Hematopoietic multipotent progenitor cell treated with erythropoietin and hydrocortisone succinate and interleukin-3 and kit ligand, for 17 days (in vitro differentiated cells): ENCODE results near the gene CCDC88C.
"Not testable (repeated sequence)": the region's sequence is repeated elsewhere in the genome, so short reads cannot be mapped to it uniquely, and the experiment has no call there.

Experiments
- DNase-seq: peaks from one replicate; pipeline ENCODE4 v3.0.0-alpha.2; 2015; ENCODE audit warnings: low spot score

CCDC88C gene, protein sequence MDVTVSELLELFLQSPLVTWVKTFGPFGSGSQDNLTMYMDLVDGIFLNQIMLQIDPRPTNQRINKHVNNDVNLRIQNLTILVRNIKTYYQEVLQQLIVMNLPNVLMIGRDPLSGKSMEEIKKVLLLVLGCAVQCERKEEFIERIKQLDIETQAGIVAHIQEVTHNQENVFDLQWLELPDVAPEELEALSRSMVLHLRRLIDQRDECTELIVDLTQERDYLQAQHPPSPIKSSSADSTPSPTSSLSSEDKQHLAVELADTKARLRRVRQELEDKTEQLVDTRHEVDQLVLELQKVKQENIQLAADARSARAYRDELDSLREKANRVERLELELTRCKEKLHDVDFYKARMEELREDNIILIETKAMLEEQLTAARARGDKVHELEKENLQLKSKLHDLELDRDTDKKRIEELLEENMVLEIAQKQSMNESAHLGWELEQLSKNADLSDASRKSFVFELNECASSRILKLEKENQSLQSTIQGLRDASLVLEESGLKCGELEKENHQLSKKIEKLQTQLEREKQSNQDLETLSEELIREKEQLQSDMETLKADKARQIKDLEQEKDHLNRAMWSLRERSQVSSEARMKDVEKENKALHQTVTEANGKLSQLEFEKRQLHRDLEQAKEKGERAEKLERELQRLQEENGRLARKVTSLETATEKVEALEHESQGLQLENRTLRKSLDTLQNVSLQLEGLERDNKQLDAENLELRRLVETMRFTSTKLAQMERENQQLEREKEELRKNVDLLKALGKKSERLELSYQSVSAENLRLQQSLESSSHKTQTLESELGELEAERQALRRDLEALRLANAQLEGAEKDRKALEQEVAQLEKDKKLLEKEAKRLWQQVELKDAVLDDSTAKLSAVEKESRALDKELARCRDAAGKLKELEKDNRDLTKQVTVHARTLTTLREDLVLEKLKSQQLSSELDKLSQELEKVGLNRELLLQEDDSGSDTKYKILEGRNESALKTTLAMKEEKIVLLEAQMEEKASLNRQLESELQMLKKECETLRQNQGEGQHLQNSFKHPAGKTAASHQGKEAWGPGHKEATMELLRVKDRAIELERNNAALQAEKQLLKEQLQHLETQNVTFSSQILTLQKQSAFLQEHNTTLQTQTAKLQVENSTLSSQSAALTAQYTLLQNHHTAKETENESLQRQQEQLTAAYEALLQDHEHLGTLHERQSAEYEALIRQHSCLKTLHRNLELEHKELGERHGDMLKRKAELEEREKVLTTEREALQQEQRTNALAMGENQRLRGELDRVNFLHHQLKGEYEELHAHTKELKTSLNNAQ (N-terminal part only)

DNA sequence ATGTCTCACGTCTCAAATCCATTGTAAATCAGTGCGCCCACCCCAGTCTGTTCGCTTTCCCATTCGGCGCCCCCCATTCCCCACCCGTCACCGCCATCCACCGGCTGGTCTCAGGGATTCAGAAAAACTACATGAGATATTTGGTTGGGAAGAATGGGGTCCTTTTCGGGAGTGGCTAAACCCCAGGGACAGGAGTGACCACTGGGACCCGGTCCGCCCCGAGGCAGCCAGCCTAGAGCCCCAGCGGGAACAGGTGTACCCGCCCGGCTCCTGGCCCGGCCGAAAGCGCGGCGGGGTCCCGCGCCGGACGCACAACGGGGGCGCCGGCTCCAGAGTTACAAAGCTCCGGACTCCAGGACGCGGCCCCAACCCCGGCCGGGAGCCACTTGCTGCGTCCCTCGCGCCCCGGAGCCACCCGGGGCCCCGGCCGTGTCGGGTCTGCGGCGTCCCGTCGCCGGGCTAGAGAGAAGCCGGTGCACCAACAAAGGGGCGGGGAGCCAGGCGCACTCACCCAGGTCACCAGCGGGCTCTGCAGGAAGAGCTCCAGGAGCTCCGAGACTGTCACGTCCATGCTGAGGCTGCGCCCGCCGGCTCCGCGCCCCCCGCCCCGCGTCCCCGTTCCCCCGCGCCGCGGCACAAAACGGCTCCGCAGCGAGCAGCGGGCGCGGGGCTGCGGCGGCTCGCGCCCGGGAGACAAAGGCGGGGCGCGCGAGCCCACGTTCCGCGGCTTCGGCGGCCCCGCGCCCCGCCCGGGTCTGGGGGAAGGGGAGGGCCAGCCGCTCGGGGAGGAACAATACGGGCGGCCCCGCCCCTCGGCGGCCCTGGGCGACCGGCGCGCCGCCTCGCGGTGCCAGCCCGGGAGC lies at the start of gene CCDC88C:
Gene CCDC88C (minus strand): TSS at position 701 of the 863 bp plus-strand sequence. CDS start 130 bp downstream, at position 571.
- DNase-seq = no peak

DNA sequence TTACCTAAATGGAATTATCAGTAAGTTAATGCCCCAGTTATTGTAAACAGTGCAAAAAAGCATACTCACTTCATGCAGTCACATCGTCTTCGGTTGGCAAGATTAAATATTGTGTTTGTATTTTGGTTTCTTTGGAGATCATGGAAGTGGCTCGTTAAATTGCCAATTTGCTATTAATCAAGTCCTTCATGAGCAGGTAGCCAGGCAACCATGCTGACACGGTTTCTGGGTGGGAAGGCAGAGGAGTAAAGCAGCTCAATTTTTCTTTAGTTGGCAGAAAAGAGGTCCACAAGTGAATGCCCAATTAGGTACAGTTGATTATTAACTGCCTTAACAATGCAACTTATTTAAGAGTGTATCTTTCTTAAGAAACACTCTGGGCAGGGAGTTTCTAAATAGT lies 48.6 kb upstream of the CCDC88C start:
- DNase-seq = no peak

DNA sequence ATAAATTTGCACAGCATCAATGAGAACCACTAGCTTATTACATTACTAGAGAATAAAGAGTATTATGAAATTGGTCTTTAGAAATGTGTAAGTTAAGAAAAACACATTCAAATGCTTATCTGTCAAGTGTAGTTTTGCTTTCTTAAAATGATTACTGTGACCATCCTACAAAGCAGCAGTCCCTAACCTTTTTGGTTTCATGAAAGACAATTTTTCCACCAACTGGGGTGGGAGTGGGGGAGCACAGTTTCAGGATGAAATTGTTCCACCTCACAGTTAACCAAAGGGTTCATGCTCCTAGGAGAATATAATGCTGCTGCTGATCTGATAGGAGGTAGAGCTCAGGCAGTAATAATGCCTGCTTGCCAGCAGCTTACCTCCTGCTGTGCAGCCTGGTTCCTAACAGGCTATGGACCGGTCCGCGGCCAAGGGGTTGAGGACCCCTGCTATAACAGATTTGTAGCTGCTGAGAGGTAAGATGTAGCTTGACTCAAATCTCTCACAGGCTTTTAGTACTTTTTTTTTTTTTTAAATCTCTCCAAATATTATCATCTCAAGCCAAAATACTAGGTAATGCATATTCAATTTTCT lies 47.1 kb upstream of the CCDC88C start:
- DNase-seq = no peak

DNA sequence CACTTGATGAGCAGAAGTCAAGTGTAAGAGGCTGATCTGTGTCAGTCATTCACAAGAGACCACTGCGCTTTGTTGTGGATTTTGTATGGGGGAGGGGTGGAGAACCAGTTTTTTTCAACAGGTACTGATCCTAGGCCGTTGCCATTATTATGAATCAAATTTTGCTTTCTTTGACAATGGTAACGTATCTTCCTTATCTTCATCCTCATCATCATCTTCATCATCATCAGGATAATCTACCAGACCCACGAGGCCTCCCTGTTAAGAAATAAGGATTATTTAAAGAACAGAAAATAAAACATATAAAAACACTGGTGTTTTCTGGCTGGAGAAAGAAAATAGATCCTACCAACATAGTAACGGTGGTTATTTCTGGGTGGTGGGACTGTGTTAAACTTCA lies 41.0 kb upstream of the CCDC88C start:
- no peak for DNase-seq

DNA sequence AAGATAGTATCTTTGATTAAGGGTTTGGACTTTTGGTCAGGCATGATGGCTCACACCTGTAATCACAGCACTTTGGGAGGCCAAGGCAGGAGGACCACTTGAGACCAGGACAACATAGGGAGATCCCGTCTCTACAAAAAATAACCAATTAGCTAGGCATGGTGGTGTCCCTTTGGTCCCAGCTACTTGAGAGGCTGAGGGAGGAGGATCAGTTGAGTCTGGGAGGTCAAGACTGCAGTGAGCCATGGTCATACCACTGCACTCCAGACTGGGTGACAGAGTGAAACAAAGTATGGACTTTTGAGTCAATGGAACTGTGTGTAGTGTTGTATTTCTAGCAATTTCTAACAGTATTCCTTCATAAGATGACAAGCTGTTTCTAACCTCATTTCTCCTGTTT lies 38.7 kb upstream of the CCDC88C start:
- DNase-seq = no peak

DNA sequence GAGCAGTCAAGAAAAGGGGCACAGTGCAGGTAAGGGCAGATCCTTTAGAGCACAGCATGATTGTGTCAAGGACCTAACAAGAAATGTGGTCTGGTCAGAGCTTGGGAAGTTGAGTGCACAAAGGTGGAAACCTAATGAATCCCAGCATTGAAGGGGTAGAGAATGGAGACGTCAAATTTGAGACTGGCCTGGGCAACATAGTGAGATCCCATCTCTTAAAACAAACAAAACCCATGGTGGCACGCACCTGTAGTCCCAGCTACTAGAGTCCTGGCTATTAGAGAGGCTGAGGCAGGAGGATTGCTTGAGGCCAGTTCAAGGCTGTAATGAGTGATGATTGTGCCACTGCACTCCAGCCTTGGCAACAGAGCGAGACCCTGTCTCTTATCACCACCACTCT lies 37.0 kb upstream of the CCDC88C start:
- DNase-seq = no peak

DNA sequence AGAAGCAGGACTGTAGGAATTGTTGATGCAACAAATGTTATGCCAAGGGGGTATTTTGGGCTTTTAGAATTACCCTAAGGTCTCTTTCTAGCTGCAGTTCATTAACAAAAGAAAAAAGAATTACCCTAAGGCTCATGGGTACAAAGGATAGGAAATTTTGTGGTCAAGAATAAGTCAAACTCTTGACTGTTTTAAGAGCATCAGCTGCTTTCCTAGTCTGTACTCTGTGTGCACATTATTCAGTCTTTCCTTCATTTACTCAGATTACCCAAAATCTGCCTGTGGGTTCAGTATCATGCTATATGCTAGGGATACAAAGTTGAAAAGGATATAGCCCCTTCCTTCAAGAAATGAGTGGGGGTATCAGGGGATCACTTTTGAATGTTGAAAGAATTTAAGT lies 36.5 kb upstream of the CCDC88C start:
- no peak for DNase-seq

DNA sequence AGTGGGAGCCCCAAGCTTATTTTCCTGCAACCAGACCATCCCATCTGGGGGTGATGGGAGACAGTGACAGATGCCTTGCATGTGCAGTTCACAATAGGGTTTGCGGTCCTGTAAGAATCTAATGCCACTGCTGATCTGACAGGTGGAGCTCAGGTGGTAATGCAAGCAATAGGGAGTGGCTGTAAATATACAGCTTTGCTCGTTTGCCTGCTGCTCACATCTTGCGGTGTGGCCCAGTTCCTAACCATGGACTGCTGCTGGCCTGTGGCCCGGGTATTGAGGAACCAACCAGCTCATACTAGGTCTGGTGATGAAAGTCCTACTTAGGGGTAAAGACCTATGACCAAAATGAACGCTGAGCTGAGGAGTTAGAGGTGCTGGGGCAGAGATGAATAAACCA lies 36.1 kb upstream of the CCDC88C start:
- no peak for DNase-seq

DNA sequence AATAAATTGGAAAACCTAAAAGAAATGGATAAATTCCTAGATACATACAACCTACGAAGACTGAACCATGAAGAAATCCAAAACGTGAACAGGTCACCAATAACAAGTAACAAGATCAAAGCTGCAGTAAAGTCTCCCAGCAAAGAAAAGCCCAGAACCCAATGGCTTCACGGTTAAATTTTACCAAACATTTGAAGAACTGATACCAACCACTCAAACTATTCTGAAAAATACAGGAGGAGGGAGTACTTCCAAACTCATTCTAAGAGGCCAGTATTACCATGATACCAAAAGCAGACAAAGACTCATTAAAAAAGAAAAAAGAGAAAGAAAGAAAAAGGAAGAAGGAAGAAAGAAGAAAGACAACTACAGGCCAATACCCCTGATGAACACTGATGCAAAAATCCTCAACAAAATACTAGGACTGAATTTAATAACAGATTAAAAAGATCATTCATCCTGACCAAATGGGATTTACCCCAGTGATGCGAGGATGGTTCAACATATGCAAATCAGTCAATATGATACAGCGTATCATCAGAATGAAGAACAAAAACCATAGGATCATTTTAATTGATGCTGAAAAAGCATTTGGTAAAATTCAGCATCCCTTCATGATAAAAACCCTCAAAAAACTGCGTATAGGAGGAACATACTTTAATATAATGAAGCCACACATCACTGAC lies 26.9 kb upstream of the CCDC88C start:
- DNase-seq = no peak

DNA sequence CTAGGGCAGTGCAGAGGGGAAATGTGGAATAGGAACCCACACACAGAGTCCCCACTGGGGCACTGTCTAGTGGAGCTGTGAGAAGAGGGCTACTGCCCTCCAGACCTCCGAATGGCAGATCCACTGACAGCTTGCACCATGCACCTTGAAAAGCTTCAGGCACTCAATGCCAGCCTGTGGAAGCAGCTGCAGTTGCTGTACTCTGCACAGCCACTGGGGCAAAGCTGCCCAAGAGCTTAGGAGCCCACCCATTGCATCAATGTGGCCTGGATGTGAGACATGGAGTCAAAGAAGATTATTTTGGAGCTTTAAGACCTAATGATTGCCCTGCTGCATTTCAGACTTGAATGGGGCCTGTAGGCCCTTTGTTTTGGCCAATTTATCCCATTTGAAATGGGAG lies 21.7 kb upstream of the CCDC88C start:
- DNase-seq = no peak

DNA sequence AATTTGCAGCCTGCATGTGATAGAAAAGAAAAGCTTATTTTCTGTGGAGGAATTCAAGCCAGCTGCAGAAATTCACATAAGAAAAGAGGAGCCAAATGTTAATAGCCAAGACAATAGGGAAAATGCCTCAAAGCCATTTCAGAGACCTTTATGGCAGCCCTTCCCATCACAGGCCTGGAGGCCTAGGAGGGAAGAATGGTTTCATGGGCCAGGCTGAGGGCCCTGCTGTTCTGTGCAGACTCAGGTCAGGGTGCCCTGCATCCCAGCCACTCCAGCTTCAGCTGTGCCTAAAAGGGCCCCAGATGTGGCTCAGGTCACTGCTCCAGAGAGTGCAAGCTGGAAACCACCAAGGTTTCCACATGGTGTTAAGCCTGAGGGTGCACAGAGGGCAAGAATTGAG lies 21.2 kb upstream of the CCDC88C start:
- no peak for DNase-seq

DNA sequence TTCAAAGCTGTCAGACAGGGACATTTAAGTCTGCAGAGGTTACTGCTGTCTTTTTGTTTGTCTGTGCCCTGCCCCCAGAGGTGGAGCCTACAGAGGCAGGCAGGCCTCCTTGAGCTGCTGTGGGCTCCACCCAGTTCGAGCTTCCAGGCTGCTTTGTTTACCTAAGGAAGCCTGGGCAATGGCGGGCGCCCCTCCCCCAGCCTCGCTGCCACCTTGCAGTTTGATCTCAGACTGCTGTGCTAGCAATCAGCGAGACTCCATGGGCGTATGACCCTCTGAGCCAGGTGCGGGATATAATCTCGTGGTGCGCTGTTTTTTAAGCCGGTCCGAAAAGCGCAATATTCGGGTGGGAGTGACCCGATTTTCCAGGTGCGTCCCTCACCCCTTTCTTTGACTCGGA lies 18.6 kb upstream of the CCDC88C start:
- DNase-seq = not testable (repeated sequence)

DNA sequence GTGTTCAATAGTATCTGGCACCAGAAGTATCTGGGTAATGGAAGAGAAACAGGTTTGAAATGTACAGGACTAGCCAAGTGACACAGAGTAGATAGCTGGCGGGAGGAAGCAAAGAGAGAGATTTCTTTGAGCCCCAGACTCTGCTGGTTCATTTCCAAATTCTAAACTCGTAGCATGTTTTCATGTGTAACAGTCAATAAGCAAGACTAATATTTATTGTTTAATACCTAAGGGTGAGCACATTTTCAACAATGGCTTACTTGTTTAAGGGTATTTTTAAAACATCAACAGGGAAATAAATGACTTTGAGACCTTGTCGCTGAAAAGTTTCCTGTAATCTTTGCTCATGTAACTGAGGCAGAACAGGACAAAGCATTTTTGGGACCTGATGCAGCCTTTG lies 11.8 kb upstream of the CCDC88C start:
- DNase-seq = no peak

DNA sequence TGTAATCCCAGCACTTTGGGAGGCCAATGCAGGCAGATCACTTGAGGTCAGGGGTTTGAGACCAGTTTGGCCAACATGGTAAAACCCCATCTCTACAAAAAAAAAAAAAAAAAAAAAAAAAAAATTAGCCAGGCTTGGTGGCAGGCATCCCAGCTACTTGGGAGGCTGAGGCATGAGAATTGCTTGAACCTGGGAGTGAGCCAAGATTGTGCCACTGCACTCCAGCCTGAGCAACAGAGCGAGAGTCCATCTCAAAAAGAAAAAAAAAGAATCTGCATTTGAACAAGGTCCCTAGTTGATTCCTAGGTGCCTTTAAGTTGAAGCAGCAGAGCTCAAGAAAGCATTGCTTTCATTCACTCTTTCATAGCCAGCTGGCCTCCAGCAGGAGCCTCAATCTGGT lies 11.3 kb upstream of the CCDC88C start:
- not testable (repeated sequence) for DNase-seq

DNA sequence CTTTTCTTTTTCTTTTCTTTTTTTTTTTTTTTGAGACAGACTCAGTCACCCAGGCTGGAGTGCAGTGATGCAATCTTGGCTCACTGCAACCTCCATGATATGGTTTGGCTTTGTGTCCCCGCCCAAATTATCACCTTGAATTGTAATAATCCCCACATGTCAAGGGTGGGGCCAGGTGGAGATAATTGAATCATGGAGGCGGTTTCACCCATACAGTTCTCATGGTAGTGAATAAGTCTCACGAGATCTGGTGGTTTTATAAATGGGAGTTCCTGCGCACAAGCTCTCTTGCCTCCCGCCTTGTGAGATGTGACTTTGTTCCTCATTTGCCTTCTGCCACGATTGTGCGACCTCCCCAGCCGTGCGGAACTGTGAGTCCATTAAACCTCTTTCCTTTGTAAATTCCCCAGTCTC lies 7.9 kb upstream of the CCDC88C start:
- DNase-seq = not testable (repeated sequence)

DNA sequence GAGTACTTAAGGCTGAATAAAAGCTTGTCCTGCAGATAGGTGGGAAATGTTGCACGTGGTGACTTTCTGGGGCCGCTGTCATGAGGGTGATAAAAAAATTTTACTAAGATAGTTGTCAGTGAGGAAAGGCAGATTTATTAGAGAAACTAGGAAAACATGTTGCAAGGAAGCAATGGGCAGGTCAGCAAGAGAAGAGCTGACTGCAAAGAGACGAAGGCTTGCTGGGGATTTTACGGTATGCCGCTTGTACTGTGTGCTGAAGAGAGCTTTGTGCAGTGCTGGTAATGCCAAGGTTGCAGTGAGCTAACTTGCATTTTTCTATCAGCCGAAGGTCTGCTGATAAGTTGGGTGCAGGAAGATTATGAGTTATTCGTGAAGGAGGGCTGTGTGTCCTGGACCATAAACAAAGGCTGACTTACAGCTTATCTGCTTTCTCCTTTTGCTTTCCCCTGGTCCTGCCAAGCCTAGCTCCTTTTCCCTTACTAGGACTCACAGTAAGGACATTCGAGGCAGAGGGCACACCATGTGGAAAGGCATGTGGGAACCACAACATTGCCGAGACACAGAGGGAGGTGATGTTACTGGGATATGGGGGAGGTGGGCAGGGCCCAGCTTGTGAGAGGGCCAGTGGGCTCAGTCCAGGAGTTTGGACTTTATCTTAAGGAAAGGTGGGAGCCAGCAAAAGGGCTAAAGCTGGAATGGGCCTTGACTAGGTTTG lies 7.4 kb upstream of the CCDC88C start:
- no peak for DNase-seq

DNA sequence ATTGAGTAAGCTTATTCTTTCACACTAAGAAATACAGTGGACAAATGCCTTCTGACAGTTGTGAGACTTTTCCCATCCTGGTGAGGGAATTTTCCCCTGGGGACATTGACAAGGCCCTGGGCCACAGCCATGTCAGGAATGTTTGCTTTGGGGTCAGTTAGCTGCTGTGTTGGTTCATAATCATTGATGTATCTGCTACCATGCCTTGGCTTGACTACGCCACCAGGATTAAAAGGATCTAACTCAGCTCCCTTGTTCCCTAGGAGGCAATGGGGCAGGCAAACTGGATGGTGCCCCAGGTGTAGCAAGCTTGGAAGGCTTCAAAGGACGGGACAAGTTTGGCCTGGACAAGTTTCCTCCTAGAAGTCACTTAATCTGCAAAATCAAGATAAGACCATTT lies 3.1 kb upstream of the CCDC88C start:
- DNase-seq = no peak

DNA sequence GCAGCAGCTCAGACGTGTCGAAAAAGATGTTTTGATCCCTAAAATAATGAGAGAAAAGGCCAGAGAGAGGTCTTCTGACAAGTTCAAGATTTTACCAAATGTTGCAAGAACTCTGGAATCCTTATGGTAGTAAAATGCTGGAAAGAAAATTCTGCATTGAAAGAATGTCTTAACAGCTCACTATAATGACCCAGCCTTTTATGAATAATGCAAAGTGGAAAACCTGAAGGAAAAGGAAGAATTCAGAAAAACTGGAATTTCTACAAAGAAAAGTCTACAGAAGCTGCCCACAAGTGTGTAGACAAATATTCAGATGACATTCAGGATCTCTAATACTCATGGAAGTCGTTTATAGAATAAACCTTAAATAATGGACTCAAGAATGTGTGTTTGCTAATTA lies 1.8 kb upstream of the CCDC88C start:
- DNase-seq = no peak

DNA sequence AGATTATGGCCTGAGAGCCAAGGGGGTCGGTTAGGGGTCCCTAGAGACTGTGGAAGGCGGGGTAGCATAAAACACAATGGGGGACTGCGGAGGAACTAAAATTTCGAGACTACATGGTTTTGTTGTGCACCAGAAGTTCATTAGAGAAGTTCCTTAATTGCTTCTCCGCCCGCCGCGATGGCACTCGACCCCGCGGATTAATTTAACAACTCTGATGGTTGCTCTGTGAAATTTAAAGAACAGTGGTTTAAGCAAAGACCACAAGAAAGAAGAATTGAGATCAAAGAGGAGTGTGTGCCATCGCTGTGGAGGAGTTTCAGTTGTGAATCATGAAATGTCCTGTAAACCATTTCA lies 1.4 kb upstream of the CCDC88C start:
- no peak for DNase-seq
